Prostate gland (tissue), 2 donors: ENCODE data around the gene CAB39L. TPM values are rescaled to one million over a fixed set of nuclear protein-coding genes. Genes with fewer than 3 reads are reported as not detected.

Experiments used
- DNase-seq: peaks from one replicate; pipeline ENCODE4 v3.0.0-alpha.2; 2019; ENCODE audit warnings: low spot score
- H3K27ac ChIP-seq, 2 donors: fragments of 200-600 bp; sonication (generic); 2 replicates each; pipeline ENCODE4 v1.5.1; 2017 to 2019
- H3K27me3 ChIP-seq: fragments of 200-600 bp; sonication (generic); replicated peaks from 2 replicates; pipeline ENCODE4 v1.5.1; 2019; ENCODE audit not compliant: insufficient read depth
- H3K36me3 ChIP-seq, 2 donors: fragments of 200-600 bp; sonication (generic); 1 replicate in 1 of 2; 2 replicates in 1 of 2; pipeline versions ENCODE4 v1.5.1 to v1.8.1; 2017 to 2019
- H3K4me1 ChIP-seq: fragments of 200-600 bp; sonication (generic); replicated peaks from 2 replicates; pipeline ENCODE4 v1.5.1; 2019
- H3K4me3 ChIP-seq, 2 donors: fragments of 200-600 bp; sonication (generic); 2 replicates each; pipeline ENCODE4 v1.5.1; 2017 to 2019
- H3K9me3 ChIP-seq: fragments of 200-600 bp; sonication (generic); 2 replicates; pipeline ENCODE4 v1.5.1; 2017
- POLR2A ChIP-seq: fragments of 450-650 bp; IDR thresholded peaks from one replicate; pipeline ENCODE4 v1.6.1; 2016; ENCODE audit warnings: antibody characterized with exemption, mild to moderate bottlenecking
- POLR2AphosphoS5 ChIP-seq: sonication (generic); formaldehyde crosslinking; IDR thresholded peaks from one replicate; pipeline ENCODE4 v1.6.1; 2017; ENCODE audit warnings: antibody characterized with exemption
- WGBS: methylation state at CpG from one replicate; pipeline ENCODE4 v1.1.5; 2018; 5-methylcytosine and 5-hydroxymethylcytosine counted together
- intact Hi-C: fragments of 100-400 bp; cut with DNase I; formaldehyde crosslinking; loops from one replicate; pipeline ENCODE4 v1.14.2; 2022
- total RNA-seq, 2 donors: library from RNA; depleted of rRNA; stranded (reverse); fragments of >200 nt; gene quantifications; one replicate each; pipeline ENCODE4 v1.1.0, GENCODE V29; 2016
- TF ChIP-seq, protein P1 (sequence below), 4 experiments: fragments of 200-600 bp in 2 of 4; fragments of 450-650 bp in 2 of 4; sonication (generic) in 2 of 4; IDR thresholded peaks; 1 replicate in 3 of 4; 2 replicates in 1 of 4; pipeline ENCODE4 v1.5.1; 2016 to 2019; ENCODE audit warnings: antibody characterized with exemption in 4 of 4, mild to moderate bottlenecking in 2 of 4, moderate library complexity in 2 of 4

The CAB39L gene
- total RNA-seq, 2 donors from 2014 or later = 43.9 to 96.5 TPM

DNA sequence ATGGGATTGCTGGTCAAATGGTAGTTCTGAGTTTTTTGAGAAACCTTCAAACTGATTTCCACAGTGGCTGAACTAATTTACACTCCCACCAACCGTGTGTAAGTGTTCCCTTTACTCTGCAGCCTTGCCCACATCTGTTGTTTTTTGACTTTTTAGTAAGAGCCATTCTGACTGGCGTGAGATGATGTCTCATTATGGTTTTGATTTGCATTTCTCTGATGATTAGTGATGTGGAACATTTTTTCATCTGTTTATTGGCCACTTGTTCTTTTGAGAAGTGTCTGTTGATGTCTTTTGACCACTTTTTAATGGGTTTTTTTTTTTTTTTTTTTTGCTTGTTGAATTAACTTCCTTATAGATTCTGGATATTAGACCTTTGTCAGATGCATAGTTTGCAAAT lies 4.3 kb downstream of the CAB39L start:
- no peaks in the 10 kb centered on the region for H3K27me3 ChIP-seq
- DNase-seq = no peak
- 84% methylated on average over 2 of the region's 2 CpGs for WGBS
- no peak overlapping the region for H3K27ac ChIP-seq
- no peaks in the 10 kb centered on the region for H3K36me3 ChIP-seq
- H3K4me3 ChIP-seq = no peak overlapping the region
- intact Hi-C loops = loop anchor here (5.0 kb wide), 1 partner anchor 168 kb away; no protein-coding TSS in a partner anchor
- no peaks in the 10 kb centered on the region for H3K9me3 ChIP-seq
- TF ChIP-seq POLR2A = no peak
- H3K4me1 ChIP-seq = no peaks in the 10 kb centered on the region

DNA sequence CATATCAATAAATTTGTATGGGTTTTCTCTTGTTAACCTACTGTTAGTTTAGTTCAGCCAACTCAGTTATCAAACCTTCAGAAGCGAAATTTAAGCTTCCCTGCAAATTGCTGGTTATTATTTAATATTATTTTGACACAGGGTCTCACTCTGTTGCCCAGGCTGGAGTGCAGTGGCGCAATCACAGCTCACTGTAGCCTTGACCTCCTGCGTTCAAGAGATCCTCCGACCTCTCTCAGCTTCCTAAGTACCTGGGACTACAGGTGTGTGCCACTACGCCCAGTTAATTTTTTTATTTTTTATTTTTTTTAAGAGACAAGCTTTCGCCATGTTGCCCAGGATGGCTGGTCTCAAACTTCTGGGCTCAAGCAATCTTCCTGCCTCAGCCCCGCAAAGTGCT lies 6.2 kb downstream of the CAB39L start:
- WGBS = 89% methylated on average over 7 of the region's 7 CpGs
- no peak overlapping the region for H3K27ac ChIP-seq
- no peaks in the 10 kb centered on the region for H3K36me3 ChIP-seq
- H3K4me3 ChIP-seq = no peak overlapping the region
- TF ChIP-seq POLR2AphosphoS5 = no peak
- TF ChIP-seq, protein P1, sequence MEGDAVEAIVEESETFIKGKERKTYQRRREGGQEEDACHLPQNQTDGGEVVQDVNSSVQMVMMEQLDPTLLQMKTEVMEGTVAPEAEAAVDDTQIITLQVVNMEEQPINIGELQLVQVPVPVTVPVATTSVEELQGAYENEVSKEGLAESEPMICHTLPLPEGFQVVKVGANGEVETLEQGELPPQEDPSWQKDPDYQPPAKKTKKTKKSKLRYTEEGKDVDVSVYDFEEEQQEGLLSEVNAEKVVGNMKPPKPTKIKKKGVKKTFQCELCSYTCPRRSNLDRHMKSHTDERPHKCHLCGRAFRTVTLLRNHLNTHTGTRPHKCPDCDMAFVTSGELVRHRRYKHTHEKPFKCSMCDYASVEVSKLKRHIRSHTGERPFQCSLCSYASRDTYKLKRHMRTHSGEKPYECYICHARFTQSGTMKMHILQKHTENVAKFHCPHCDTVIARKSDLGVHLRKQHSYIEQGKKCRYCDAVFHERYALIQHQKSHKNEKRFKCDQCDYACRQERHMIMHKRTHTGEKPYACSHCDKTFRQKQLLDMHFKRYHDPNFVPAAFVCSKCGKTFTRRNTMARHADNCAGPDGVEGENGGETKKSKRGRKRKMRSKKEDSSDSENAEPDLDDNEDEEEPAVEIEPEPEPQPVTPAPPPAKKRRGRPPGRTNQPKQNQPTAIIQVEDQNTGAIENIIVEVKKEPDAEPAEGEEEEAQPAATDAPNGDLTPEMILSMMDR (IDR thresholded peaks at IDR 0.05) = no peak
- no peak for TF ChIP-seq POLR2A
- no peaks in the 10 kb centered on the region for H3K4me1 ChIP-seq
- intact Hi-C loops = loop anchor here (1.0 kb wide), 1 partner anchor 136 kb away; no protein-coding TSS in a partner anchor
- no peak for DNase-seq
- H3K27me3 ChIP-seq = no peaks in the 10 kb centered on the region
- no peaks in the 10 kb centered on the region for H3K9me3 ChIP-seq

- Histone ChIP-seq H3K36me3 (no peaks in the 10 kb centered on the region), H3K4me1 (no peaks in the 10 kb centered on the region), H3K27ac (no peak overlapping the region), H3K4me3 (no peak overlapping the region), H3K27me3 (no peaks in the 10 kb centered on the region), H3K9me3 (no peaks in the 10 kb centered on the region)
- DNase-seq = peak; percentile 11
- intact Hi-C loops = loop anchor here (1.0 kb wide), 1 partner anchor 136 kb away; no protein-coding TSS in a partner anchor
- 42% methylated on average over 3 of the region's 3 CpGs for WGBS
- TF ChIP-seq POLR2AphosphoS5 (peak; percentile 38), POLR2A (no peak)
- TF ChIP-seq, protein P1 (IDR thresholded peaks at IDR 0.05) = peak in 2 of 4 experiments; percentile 42 to 66
These were observed 7.0 kb downstream of the CAB39L start for GRCh38 chr13:49436890-49437289.

DNA sequence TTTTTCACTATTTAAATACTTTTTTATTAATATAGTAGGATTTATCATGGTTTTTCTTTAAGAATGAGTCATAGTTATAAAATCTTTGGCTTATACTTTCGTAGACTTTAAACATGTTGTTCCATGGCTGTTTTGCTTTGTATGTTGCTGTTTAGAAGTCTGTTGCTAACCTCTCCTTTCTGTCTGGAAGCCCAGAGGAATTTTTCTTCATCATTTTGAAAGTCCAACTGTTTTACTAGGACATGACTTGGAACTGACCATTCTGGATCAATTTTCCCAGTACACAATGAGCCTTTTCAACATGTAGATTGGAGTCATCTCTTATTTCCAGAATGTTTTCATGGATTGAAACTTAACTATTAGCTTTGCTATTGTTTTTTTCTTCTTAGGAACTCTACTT lies 7.9 kb downstream of the CAB39L start:
- no peak overlapping the region for H3K27ac ChIP-seq
- H3K4me3 ChIP-seq = no peak overlapping the region
- H3K27me3 ChIP-seq = no peaks in the 10 kb centered on the region
- TF ChIP-seq, protein P1 (IDR thresholded peaks at IDR 0.05) = no peak
- TF ChIP-seq POLR2A = no peak
- TF ChIP-seq POLR2AphosphoS5 = no peak
- H3K4me1 ChIP-seq = no peaks in the 10 kb centered on the region
- intact Hi-C loops = no loop called here
- H3K36me3 ChIP-seq = no peaks in the 10 kb centered on the region
- WGBS = 59% methylated on average over 1 of the region's 1 CpG
- no peaks in the 10 kb centered on the region for H3K9me3 ChIP-seq
- no peak for DNase-seq

- no peak overlapping the region for H3K4me3 ChIP-seq
- DNase-seq = no peak
- no peaks in the 10 kb centered on the region for H3K36me3 ChIP-seq
- H3K4me1 ChIP-seq = no peaks in the 10 kb centered on the region
- H3K27ac ChIP-seq = no peak overlapping the region
- TF ChIP-seq, protein P1 (IDR thresholded peaks at IDR 0.05) = no peak
- TF ChIP-seq POLR2AphosphoS5 (no peak), POLR2A (no peak)
- intact Hi-C loops = no loop called here
- WGBS = 90% methylated on average over 1 of the region's 1 CpG
- H3K27me3 ChIP-seq = no peaks in the 10 kb centered on the region
- no peaks in the 10 kb centered on the region for H3K9me3 ChIP-seq
These were observed 14.7 kb downstream of the CAB39L start for GRCh38 chr13:49429121-49429520.
